CD8-positive, alpha-beta memory T cell (primary cell): ENCODE data around the gene PGR. TPM values are rescaled to one million over a fixed set of nuclear protein-coding genes. Genes with fewer than 3 reads are reported as not detected.

Experiments used
- CTCF ChIA-PET: fragments of 350-600 bp; sonication (Branson Sonifier 250); formaldehyde crosslinking; loops from one replicate; lab custom pipeline; 2021; ENCODE audit warnings: antibody characterized with exemption; lab: Charles Lee
- POLR2A ChIA-PET: fragments of 350-600 bp; sonication (Branson Sonifier 250); formaldehyde crosslinking; loops from one replicate; lab custom pipeline; 2021; ENCODE audit warnings: antibody characterized with exemption; lab: Charles Lee
- DNase-seq, 5 donors: peaks; one replicate each; pipeline versions ENCODE4 v3.0.0 to v3.0.0-alpha.2; 2020 to 2022; ENCODE audit warnings: mixed read lengths in 1 of 5
- H3K27ac ChIP-seq: one replicate; pipeline ENCODE4 v1.7.0; 2013; ENCODE audit warnings: low read depth, mild to moderate bottlenecking, low read length, moderate library complexity
- H3K27me3 ChIP-seq: 2 replicates; pipeline ENCODE4 v1.7.0; 2013; ENCODE audit warnings: low read length, mild to moderate bottlenecking; ENCODE audit not compliant: insufficient read depth, poor library complexity, severe bottlenecking
- H3K36me3 ChIP-seq: 2 replicates; pipeline ENCODE4 v1.7.0; 2013; ENCODE audit warnings: mild to moderate bottlenecking, low read length, moderate library complexity; ENCODE audit not compliant: insufficient read depth
- H3K4me1 ChIP-seq: 2 replicates; pipeline ENCODE4 v1.7.0; 2013; ENCODE audit warnings: mild to moderate bottlenecking, low read length, moderate library complexity; ENCODE audit not compliant: insufficient read depth
- H3K4me3 ChIP-seq: 2 replicates; pipeline ENCODE4 v1.7.0; 2013; ENCODE audit warnings: mild to moderate bottlenecking, low read length
- H3K9me3 ChIP-seq: 2 replicates; pipeline ENCODE4 v1.7.0; 2013; ENCODE audit warnings: mild to moderate bottlenecking, low read length
- H3K27ac Mint-ChIP-seq, 8 donors: one replicate each; pipeline ENCODE4 v1.8.0; 2020 to 2021; ENCODE audit warnings: mixed read lengths in 8 of 8, mild to moderate bottlenecking in 6 of 8, inconsistent platforms in 3 of 8, moderate library complexity in 3 of 8
- H3K27me3 Mint-ChIP-seq, 2 donors: one replicate each; pipeline ENCODE4 v1.8.0; 2020 to 2021; ENCODE audit warnings: mixed read lengths in 2 of 2, mild to moderate bottlenecking in 1 of 2, moderate library complexity in 1 of 2
- H3K36me3 Mint-ChIP-seq, 3 donors: one replicate each; pipeline ENCODE4 v1.8.0; 2020 to 2021; ENCODE audit warnings: mixed read lengths in 3 of 3, inconsistent platforms in 1 of 3, mild to moderate bottlenecking in 1 of 3
- H3K4me1 Mint-ChIP-seq, 3 donors: one replicate each; pipeline ENCODE4 v1.8.0; 2020 to 2021; ENCODE audit warnings: mixed read lengths in 3 of 3, inconsistent platforms in 1 of 3, mild to moderate bottlenecking in 1 of 3
- H3K4me3 Mint-ChIP-seq, 7 donors: one replicate each; pipeline ENCODE4 v1.8.0; 2020 to 2021; ENCODE audit warnings: mixed read lengths in 7 of 7, mild to moderate bottlenecking in 6 of 7, moderate library complexity in 4 of 7, inconsistent platforms in 2 of 7
- H3K9me3 Mint-ChIP-seq, 5 donors: one replicate each; pipeline ENCODE4 v1.8.0; 2020 to 2022; ENCODE audit warnings: mixed read lengths in 5 of 5, mild to moderate bottlenecking in 3 of 5, moderate library complexity in 2 of 5, inconsistent platforms in 1 of 5
- polyA plus RNA-seq: library from polyadenylated mRNA; unstranded; fragments of 300-500 nt; fragmentation: Illumina TruSeq; gene quantifications from one replicate; pipeline ENCODE4 v1.2.3, GENCODE V29; 2021
- total RNA-seq, 2 experiments: library from RNA; stranded (reverse); gene quantifications; one replicate each; pipeline ENCODE4 v1.2.3, GENCODE V29; 2021

The PGR gene
- total and polyA plus RNA-seq, 3 experiments from 2014 or later = not detected

DNA sequence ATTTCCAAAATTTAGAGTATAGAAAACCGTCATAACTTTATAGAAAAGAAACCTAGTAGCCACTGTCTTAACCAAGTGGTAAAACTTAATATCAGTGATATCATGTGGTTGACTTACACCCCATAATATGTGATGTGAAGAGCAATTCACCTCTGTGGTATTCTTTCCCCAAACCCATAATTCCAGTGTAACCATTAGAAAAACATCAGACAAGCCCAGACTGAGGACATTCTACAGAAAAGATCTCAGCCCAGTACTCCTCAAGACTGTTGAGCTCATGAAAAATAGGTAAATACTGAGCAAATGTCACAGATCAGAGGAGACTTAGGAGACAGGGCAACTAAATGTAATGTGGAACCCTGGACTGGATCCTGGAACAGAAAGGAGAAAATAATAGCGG is 134.6 kb downstream of the PGR start:
- H3K27ac ChIP-seq = no peak overlapping the region
- no peaks in the 10 kb centered on the region for H3K27me3 Mint-ChIP-seq
- H3K36me3 ChIP-seq = no peaks in the 10 kb centered on the region
- no peaks in the 10 kb centered on the region for H3K36me3 Mint-ChIP-seq
- ChIA-PET POLR2A (no interaction called here), CTCF (no interaction called here)
- DNase-seq = no peak
- no peaks in the 10 kb centered on the region for H3K4me1 ChIP-seq
- no peak overlapping the region for H3K27ac Mint-ChIP-seq
- peaks cover 3 to 16% (median 5%) of the 10 kb centered on the region in 5 donors for H3K9me3 Mint-ChIP-seq
- H3K4me3 ChIP-seq = no peak overlapping the region
- H3K4me3 Mint-ChIP-seq = no peak overlapping the region
- no peaks in the 10 kb centered on the region for H3K27me3 ChIP-seq
- no peaks in the 10 kb centered on the region for H3K4me1 Mint-ChIP-seq
- no peaks in the 10 kb centered on the region for H3K9me3 ChIP-seq

DNA sequence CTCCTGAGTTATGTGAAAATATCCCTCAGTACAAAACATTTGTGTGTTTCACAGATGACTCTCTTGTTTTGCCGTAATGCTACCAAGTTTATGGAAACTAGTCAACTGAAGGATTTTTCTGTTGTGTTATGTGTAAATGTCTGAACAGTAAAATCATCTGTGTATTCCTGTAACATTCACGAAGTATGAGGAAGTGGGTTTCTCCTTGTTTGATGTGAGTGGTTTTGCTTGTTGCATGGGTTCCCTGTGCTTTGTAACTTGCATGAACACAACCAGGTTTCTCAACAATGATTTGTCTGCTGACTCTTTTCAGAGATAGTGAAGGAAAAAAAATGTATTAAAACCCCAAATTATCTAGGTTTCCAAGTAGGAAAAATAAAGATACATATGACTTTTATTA is 138.1 kb downstream of the PGR start:
- H3K36me3 Mint-ChIP-seq = no peaks in the 10 kb centered on the region
- no peak overlapping the region for H3K4me3 ChIP-seq
- no peaks in the 10 kb centered on the region for H3K27me3 Mint-ChIP-seq
- POLR2A ChIA-PET = no interaction called here
- no peaks in the 10 kb centered on the region for H3K27me3 ChIP-seq
- no peaks in the 10 kb centered on the region for H3K4me1 Mint-ChIP-seq
- H3K4me1 ChIP-seq = no peaks in the 10 kb centered on the region
- no peaks in the 10 kb centered on the region for H3K36me3 ChIP-seq
- H3K27ac ChIP-seq = no peak overlapping the region
- H3K9me3 Mint-ChIP-seq = peaks cover 0 to 3% (median 0%) of the 10 kb centered on the region in 5 donors
- no peak for DNase-seq
- H3K27ac Mint-ChIP-seq = no peak overlapping the region
- H3K9me3 ChIP-seq = no peaks in the 10 kb centered on the region
- CTCF ChIA-PET = no interaction called here
- no peak overlapping the region for H3K4me3 Mint-ChIP-seq

- H3K27me3 ChIP-seq = no peaks in the 10 kb centered on the region
- H3K27ac ChIP-seq = no peak overlapping the region
- no peak overlapping the region for H3K4me3 ChIP-seq
- H3K4me1 ChIP-seq = no peaks in the 10 kb centered on the region
- no peaks in the 10 kb centered on the region for H3K9me3 ChIP-seq
- H3K36me3 Mint-ChIP-seq = no peaks in the 10 kb centered on the region
- no peak for DNase-seq
- peaks cover 0 to 7% (median 3%) of the 10 kb centered on the region in 5 donors for H3K9me3 Mint-ChIP-seq
- no peak overlapping the region for H3K27ac Mint-ChIP-seq
- no peak overlapping the region for H3K4me3 Mint-ChIP-seq
- ChIA-PET POLR2A (no interaction called here), CTCF (no interaction called here)
- H3K4me1 Mint-ChIP-seq = no peaks in the 10 kb centered on the region
- no peaks in the 10 kb centered on the region for H3K36me3 ChIP-seq
- no peaks in the 10 kb centered on the region for H3K27me3 Mint-ChIP-seq
Measured at GRCh38 chr11:100990931-100991330, 138.7 kb downstream of the PGR start.

DNA sequence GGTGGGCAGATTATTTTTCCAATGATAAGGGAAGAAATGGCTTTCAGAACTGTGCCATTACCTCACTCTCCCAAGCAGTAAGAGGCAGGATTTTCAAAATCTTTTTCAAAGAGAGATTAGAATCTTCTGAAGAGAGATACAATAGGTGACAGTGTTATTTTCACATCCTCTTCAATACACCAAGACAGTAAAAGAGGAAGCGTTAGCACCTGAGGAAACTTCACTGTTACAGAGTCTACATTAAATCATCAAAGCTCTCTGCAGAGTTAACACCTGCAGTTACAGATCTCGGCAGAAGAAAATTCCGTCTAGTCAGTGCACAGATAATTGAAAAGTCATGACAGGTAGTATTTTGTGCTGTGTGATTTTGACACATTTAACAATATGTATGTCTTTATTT is 144.9 kb downstream of the PGR start:
- Histone ChIP-seq H3K9me3 (no peaks in the 10 kb centered on the region), H3K27me3 (no peaks in the 10 kb centered on the region), H3K27ac (no peak overlapping the region), H3K4me3 (no peak overlapping the region), H3K4me1 (no peaks in the 10 kb centered on the region), H3K36me3 (no peaks in the 10 kb centered on the region)
- ChIA-PET POLR2A (no interaction called here), CTCF (no interaction called here)
- Mint-ChIP-seq H3K9me3 (peaks cover 0 to 11% (median 6%) of the 10 kb centered on the region in 5 donors), H3K27me3 (no peaks in the 10 kb centered on the region), H3K36me3 (no peaks in the 10 kb centered on the region), H3K4me3 (no peak overlapping the region), H3K27ac (no peak overlapping the region), H3K4me1 (no peaks in the 10 kb centered on the region)
- DNase-seq = no peak

DNA sequence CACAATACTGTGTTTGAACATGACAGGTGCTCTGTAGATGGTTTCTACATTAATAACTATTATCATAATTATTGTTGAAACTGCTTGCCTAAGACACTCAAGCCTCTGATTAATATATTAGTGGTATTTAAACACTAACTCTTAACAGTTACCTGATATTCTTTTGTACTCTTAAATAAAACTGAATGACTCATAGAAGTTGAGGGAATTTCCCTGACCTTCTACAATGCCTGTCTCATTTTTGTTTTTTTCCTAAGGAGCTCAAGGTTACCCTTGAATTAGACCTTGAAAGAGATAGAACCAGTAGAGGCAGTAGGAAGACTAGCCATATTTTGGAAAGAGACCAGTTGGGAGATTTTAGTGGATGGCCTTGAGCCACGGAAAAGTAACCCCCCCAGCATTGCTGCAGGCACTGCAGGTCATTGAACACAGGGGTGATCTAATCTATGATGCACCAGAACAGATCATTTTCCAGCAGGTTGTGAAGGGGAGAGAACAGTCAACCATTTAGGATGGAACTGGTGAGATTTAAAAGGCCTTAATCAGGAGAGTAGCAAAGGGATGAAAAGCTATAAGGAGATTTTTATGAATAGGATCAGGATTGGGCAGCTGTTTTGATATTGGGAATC is 148.3 kb downstream of the PGR start:
- Mint-ChIP-seq H3K27ac (no peak overlapping the region), H3K36me3 (no peaks in the 10 kb centered on the region), H3K4me3 (no peak overlapping the region), H3K9me3 (peaks cover 1 to 8% (median 4%) of the 10 kb centered on the region in 5 donors), H3K4me1 (no peaks in the 10 kb centered on the region), H3K27me3 (no peaks in the 10 kb centered on the region)
- ChIA-PET CTCF (no interaction called here), POLR2A (no interaction called here)
- no peaks in the 10 kb centered on the region for H3K27me3 ChIP-seq
- no peak overlapping the region for H3K27ac ChIP-seq
- H3K4me1 ChIP-seq = no peaks in the 10 kb centered on the region
- no peak overlapping the region for H3K4me3 ChIP-seq
- DNase-seq = no peak
- no peaks in the 10 kb centered on the region for H3K9me3 ChIP-seq
- no peaks in the 10 kb centered on the region for H3K36me3 ChIP-seq

GRCh38 chr11:100980156-100980555 is 149.5 kb downstream of the PGR start:
- no peak overlapping the region for H3K4me3 Mint-ChIP-seq
- no peak overlapping the region for H3K27ac Mint-ChIP-seq
- no peaks in the 10 kb centered on the region for H3K36me3 Mint-ChIP-seq
- no peaks in the 10 kb centered on the region for H3K4me1 Mint-ChIP-seq
- no peak overlapping the region for H3K4me3 ChIP-seq
- no peaks in the 10 kb centered on the region for H3K36me3 ChIP-seq
- H3K27me3 ChIP-seq = no peaks in the 10 kb centered on the region
- DNase-seq = no peak
- H3K4me1 ChIP-seq = no peaks in the 10 kb centered on the region
- CTCF ChIA-PET = interaction anchor here (0.7 kb wide), 1 partner anchor 45 kb away, joined by 3 read pairs; no protein-coding TSS in a partner anchor
- H3K27ac ChIP-seq = no peak overlapping the region
- POLR2A ChIA-PET = no interaction called here
- H3K27me3 Mint-ChIP-seq = no peaks in the 10 kb centered on the region
- H3K9me3 Mint-ChIP-seq = peaks cover 0 to 4% (median 2%) of the 10 kb centered on the region in 5 donors
- no peaks in the 10 kb centered on the region for H3K9me3 ChIP-seq
